Measurements from ENCODE around the gene CFAP43.

GRCh38 chr10:104117839-104118323 is 114.3 kb downstream of the CFAP43 start:
- TF ChIP-seq CTCF (IDR thresholded peaks at IDR 0.05) (no peak), POLR2A (IDR thresholded peaks at IDR 0.05) (no peak), POLR2AphosphoS5 (IDR thresholded peaks at IDR 0.05) (no peak)

Measured in gastroesophageal sphincter (tissue), 3 donors.